Measurements from ENCODE around the gene PANK1.
A peak's percentile ranks its signal among the peaks of the same experiment; 100 is the strongest.
"Not testable (repeated sequence)": the region's sequence is repeated elsewhere in the genome, so short reads cannot be mapped to it uniquely, and the experiment has no call there.

Gene PANK1

GRCh38 chr10:89622151-89622550, 22.9 kb downstream of the PANK1 start:
- DNase-seq (ENCODE audit: low read depth in 2 of 3, low spot score in 1 of 3): no peak

GRCh38 chr10:89621438-89621837, 23.6 kb downstream of the PANK1 start:
- no peak for DNase-seq (ENCODE audit: low read depth in 2 of 3, low spot score in 1 of 3)

DNA sequence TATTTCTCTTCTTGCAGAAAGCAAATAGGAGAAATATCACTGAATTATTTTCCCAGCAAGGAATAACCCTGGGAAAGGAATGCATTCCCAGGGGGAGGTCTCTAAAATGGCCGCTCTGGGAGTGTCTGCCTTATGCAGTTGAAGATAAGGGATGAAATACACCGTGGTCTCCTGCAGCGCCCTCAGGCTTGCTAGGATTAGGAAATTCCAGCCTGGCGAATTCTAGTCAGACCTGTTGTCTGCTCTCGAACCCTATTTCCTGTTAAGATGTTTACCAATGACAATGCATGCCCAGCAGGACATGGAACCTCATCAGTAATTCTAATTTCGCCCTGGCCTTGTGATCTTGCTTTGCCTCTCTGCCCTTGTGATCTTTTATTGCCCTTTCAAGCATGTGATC, 24.7 kb downstream of the PANK1 start:
- DNase-seq (ENCODE audit: low read depth in 2 of 3, low spot score in 1 of 3): not testable (repeated sequence)

GRCh38 chr10:89615824-89616223, 29.2 kb downstream of the PANK1 start:
- DNase-seq (ENCODE audit: low read depth in 2 of 3, low spot score in 1 of 3): no peak

DNA sequence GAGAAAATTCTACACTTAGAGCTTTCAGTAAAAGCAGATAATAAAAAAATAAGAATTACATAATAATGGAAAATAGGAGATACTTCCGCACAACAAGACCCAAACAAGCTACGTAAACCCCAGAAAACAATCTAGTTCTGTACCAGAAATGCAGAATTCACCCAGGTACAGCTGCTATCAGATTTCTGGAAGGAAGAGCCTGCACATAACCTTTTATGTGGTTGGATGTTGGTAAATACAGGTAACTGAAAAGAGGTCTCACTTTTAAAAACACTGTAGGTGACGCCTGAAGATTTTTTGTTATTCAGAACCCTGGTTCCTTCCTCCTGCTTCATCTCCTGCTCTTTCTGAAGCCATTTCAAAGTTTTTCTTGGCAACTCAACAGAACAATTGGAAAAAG, 29.9 kb downstream of the PANK1 start:
- no peak for DNase-seq (ENCODE audit: low read depth in 2 of 3, low spot score in 1 of 3)

DNA sequence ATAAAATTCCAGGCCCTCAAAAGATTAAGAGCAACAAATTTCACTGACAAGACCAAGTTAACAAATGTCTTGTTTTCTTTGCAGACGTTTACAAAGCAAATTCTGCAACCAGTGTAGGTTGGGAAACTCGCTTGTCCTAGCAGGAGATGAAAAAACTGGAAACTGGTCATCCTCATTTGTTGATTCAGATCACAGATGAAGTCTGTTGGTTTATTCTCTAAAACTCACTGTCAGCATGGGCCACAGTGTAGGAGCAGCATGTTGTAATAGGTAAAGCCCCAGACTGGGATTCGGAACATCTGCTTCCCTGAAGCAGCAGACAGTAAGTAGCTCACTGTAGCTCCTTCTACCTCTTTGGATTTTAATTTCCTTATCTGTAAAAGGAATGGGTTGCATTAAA, 31.5 kb downstream of the PANK1 start:
- DNase-seq (ENCODE audit: low read depth in 2 of 3, low spot score in 1 of 3): no peak

GRCh38 chr10:89611282-89611681, 33.8 kb downstream of the PANK1 start:
- DNase-seq (ENCODE audit: low read depth in 2 of 3, low spot score in 1 of 3): no peak

GRCh38 chr10:89609833-89610346, 35.2 kb downstream of the PANK1 start:
- DNase-seq (ENCODE audit: low read depth in 2 of 3, low spot score in 1 of 3): peak in 1 of 3 donors; percentile 1

DNA sequence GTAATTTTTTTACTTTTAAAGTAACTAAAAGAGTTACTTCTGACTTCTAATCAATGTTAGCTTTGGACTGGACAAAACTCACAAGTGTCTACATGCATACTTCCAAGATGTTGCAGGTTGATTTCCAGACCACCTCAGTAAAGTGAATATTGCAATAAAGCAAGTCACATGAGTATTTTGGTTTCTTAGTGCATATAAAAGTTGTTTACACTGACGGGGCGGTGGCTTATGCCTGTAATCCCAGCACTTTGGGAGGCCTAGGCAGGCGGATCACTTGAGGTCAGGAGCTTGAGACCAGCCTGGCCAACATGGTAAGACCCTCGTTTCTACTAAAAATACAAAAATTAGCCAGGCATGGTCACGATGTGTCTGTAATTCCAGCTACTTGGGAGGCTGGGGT, 40.8 kb downstream of the PANK1 start:
- no peak for DNase-seq (ENCODE audit: low read depth in 2 of 3, low spot score in 1 of 3)

- no peak for DNase-seq (ENCODE audit: low read depth in 2 of 3, low spot score in 1 of 3)
These were observed 42.1 kb downstream of the PANK1 start for GRCh38 chr10:89602919-89603318.

DNA sequence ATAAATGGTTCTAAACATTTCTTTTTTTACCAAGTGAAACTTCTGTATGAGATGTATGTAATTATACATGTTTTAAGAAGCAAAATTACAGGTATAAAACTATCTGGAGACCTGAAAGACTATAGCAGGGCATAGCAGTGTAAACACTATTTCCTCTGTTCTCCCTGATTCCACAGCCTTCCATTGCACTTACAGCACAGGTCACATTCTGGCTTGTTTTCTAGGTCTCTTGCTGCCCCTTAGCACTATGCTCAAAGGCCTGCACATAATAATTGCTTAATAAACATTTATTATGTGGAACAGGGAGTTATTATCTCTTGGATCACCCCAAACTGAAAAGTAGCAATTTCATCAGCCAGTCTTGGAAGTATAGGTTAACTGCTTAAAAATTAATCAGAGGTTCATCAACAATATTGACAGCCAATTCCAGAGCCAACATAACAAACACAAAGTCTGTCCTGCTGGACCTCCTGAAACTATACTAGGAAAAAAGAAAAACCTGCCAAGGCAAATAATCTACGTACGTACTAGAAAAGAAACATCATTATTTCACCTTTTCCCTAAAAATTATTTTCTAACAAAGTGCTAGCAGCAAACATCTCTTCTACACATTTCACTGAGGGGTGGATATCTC, 43.2 kb downstream of the PANK1 start:
- DNase-seq (ENCODE audit: low read depth in 2 of 3, low spot score in 1 of 3): no peak

DNA sequence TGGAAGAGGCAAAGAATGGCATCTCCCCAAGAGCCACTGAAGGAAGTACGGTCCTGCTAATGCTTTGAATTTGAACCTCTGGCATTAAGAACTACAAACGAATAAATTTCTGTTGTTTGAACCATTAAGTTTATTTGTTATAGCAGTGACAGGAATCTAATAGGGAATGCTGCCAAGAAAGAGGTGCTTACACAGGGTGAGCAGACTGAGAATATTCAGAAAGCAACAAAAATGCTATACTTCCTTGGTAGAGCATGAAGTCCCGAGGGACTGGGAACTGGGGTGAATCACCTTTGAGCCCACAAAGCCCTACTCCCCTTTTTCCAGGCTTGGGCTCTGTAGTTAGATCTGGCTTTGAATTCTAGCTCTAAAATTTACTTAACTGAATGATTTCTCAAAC, 45.0 kb downstream of the PANK1 start:
- no peak for DNase-seq (ENCODE audit: low read depth in 2 of 3, low spot score in 1 of 3)

GRCh38 chr10:89593043-89593442, 52.0 kb downstream of the PANK1 start:
- no peak for DNase-seq (ENCODE audit: low read depth in 2 of 3, low spot score in 1 of 3)

- DNase-seq (ENCODE audit: low read depth in 2 of 3, low spot score in 1 of 3): no peak
These were observed 52.5 kb downstream of the PANK1 start for GRCh38 chr10:89592539-89592938.

DNA sequence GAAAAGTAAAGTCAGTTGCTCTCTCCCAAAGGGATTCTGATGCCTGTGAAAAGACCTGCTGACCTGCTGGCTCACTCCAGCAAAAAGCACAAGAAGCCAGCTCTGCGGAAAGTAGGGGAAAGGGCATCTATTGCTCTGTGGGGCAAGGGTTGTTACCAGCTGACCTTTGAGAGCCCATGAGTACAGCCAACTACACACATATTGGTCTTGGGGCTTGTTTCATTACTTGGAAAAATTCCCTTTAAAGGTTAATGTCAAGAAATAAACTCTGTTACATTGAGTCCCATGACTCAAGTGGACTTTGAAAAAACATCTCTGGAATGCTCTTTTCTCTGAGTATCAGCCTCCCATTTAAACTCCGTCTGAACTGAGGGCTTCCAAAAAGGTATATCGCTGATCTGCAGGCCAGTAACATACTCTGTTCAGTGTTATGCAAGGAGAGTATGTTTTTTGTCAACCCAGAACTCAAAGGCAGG, 53.2 kb downstream of the PANK1 start:
- DNase-seq (ENCODE audit: low read depth in 2 of 3, low spot score in 1 of 3): no peak

DNA sequence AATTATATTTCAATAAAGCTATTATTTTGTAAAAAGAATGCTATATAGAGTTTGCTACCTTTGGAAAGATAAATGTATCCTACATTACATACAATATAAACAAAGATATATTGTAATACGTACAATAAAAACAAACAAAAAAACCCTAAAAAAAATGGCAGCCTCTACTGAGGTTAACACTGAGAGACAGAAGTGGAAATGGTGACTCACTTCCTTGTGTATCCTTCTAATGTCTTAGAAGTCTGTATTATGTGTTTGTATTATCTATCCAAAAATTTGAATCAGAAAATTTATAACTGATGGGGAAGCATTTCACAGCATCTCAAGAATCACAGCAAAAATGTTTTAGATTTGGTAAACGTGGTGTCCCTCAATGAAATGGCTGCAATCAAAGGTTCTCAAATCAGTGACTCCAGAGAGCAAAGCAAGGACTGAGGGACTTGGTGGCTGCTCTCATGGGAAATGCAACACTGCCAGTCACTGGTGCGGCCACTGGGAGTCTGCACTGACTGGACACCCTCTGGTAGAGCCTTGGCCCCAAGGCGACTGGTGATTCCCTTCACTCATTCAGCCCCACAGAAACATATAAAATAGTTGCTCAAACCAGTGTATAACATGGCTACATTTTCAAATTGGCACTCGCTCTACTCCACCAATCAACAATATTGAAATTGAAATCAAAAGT, 53.8 kb downstream of the PANK1 start:
- DNase-seq (ENCODE audit: low read depth in 2 of 3, low spot score in 1 of 3): no peak

DNA sequence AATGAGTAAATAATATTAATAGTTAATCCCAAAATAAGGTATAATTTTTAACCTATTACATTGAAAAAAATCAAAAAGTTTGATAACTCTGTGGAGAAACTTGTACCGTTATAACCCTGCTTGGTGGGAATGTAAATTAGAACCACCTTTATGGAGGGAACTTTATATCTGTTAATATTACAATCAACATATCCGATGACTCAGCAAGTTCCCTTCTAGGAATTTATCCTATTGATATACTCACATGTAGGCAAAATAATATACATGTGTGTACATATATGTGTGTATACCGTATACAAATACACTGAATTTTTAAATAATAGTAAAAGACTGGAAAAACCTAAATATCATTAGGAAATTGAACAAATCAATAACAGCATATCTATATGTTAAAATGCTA, 54.7 kb downstream of the PANK1 start:
- DNase-seq (ENCODE audit: low read depth in 2 of 3, low spot score in 1 of 3): no peak

DNA sequence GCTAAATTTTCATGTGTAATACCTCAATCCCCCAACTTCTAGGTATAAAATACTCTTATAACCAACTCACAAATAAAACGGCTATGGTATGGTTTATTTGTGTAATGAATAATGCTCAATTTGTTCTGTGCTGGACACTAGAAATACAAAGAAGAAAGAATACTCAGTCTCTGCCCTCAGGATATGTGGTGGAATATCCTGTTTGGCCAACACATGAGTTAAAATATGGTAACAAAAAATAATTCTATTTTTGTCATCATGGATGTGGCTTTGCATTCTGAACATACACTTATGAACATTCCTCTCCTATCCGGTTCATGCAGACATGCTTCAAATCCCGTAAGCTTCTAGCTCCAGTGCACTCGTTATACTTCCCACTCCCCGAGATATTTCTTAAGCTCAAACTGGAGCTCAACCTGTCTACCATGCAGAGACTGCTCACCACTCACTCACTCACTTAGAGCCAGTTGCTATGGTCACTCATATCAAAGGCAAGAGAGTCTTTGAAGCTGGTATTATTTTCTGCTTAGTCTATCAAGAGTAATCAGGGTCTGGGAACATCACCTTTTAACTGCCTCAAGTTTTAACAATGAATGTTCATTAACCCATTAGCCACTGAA, 55.8 kb downstream of the PANK1 start:
- no peak for DNase-seq (ENCODE audit: low read depth in 2 of 3, low spot score in 1 of 3)

- DNase-seq (ENCODE audit: low read depth in 2 of 3, low spot score in 1 of 3): no peak
These were observed 56.4 kb downstream of the PANK1 start for GRCh38 chr10:89588671-89589070.

- no peak for DNase-seq (ENCODE audit: low read depth in 2 of 3, low spot score in 1 of 3)
These were observed 63.0 kb downstream of the PANK1 start for GRCh38 chr10:89582022-89582421.

DNA sequence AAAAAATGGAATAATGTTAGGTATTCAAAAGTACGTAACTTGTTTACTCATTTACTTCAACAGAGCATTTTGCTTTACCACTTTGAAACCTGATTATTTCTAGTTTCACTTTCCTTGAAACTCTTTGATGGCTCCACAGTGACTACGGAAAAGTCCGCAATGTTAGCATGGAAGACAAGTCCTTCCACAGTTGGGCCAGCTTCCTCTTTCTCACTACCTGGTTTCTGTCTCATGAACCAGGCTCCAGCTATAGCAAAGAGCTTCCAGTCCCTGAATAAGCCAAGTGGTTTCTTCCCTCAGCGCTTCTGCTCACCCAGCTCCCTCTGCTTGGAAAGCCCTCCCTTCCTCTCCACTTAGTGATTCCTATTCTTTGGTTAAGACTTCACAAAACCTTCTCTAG, 64.8 kb downstream of the PANK1 start:
- DNase-seq (ENCODE audit: low read depth in 2 of 3, low spot score in 1 of 3): no peak

GRCh38 chr10:89576696-89577095, 68.3 kb downstream of the PANK1 start:
- no peak for DNase-seq (ENCODE audit: low read depth in 2 of 3, low spot score in 1 of 3)
